ENCODE data around the gene PPARA. TPM values are rescaled to one million over a fixed set of nuclear protein-coding genes. Genes with fewer than 3 reads are reported as not detected.
"Not testable (repeated sequence)": the region's sequence is repeated elsewhere in the genome, so short reads cannot be mapped to it uniquely, and the experiment has no call there.

The PPARA gene
- total RNA-seq, 1 donor from 2014 or later, result 101 TPM

GRCh38 chr22:46193898-46194310, 43.6 kb downstream of the PPARA start:
- intact Hi-C loops (cut with micrococcal nuclease), result no loop called here
- H3K4me1 ChIP-seq, result peaks cover 51% of the 10 kb centered on the region
- TF ChIP-seq CTCF (IDR thresholded peaks at IDR 0.05; ENCODE audit: borderline replicate concordance), result no peak

DNA sequence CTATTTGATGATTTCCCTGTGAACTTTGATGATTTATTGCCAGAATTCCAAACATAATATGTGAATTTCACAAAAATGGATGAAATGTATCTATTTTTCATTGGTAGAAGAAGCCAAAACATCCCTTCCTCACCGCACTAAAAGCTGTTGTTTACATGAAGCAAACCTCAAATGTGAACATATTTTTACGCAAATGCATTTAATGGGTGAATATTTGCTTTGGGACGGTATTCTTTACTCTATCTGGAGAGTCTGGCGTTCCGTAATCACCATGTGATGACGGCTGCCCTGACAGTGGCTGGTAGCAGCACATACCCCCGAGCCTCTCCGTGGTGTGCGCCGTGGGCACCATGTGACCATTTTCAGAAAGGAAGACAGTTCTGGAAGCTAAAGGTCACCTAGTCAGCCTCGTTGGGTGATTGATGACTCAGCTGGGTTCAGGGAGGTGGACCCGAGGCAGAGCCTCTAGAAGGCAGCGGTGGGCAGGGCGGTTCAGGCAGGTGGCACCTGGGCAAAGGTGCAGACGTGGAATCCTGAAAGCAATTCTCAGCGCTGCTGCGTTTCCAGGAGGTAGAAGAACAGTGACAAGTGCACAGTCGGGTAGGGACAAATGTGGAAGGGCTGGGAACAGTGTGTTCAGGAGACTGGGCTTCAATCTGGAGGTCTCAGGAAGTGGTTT, 45.3 kb downstream of the PPARA start:
- intact Hi-C loops (cut with micrococcal nuclease), result no loop called here
- peaks cover 34% of the 10 kb centered on the region for H3K36me3 ChIP-seq
- H3K4me3 ChIP-seq, result no peak overlapping the region
- no peaks in the 10 kb centered on the region for H3K27me3 ChIP-seq (ENCODE audit: low read depth)
- H3K4me1 ChIP-seq, result peaks cover 49% of the 10 kb centered on the region
- no peak for TF ChIP-seq CTCF (IDR thresholded peaks at IDR 0.05; ENCODE audit: borderline replicate concordance)
- peak overlapping the region; percentile 90 for H3K27ac ChIP-seq (replicated peaks)
- DNase-seq, result no peak
- peaks cover 5% of the 10 kb centered on the region for H3K9me3 ChIP-seq (replicated peaks)

More at GRCh38 chr22:46193898-46194310, 43.6 kb downstream of the PPARA start:
- Histone ChIP-seq H3K4me3 (no peak overlapping the region), H3K36me3 (peaks cover 19% of the 10 kb centered on the region), H3K9me3 (replicated peaks) (peaks cover 5% of the 10 kb centered on the region), H3K27ac (replicated peaks) (peak overlapping the region; percentile 90), H3K27me3 (ENCODE audit: low read depth) (no peaks in the 10 kb centered on the region)
- no peak for DNase-seq

DNA sequence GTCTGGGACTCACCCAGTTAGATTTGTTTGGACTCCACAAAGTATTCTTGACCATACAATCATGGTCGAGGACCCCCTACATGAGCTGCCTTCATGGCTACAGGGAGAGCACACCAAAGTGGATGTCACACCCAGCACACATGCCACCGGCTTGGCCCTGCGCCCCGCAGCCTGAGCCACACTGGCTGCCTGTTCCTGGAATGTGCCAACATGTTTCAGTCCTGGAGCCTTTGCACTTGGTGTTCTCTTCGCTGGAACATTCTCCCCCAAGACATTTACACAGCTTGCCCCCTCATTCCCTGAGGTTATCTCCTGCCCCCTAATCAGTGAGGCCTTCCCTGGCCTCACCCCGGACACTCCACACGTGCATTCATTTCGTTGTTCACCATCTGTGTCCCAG, 46.0 kb downstream of the PPARA start:
- H3K36me3 ChIP-seq, result peaks cover 39% of the 10 kb centered on the region
- peak overlapping the region; percentile 90 for H3K27ac ChIP-seq (replicated peaks)
- no peak for TF ChIP-seq CTCF (IDR thresholded peaks at IDR 0.05; ENCODE audit: borderline replicate concordance)

GRCh38 chr22:46198274-46198673, 47.9 kb downstream of the PPARA start:
- no peak overlapping the region for H3K27ac ChIP-seq (replicated peaks)
- H3K27me3 ChIP-seq (ENCODE audit: low read depth), result no peaks in the 10 kb centered on the region
- H3K36me3 ChIP-seq, result peaks cover 36% of the 10 kb centered on the region
- intact Hi-C loops (cut with micrococcal nuclease), result no loop called here
- no peak for TF ChIP-seq CTCF (IDR thresholded peaks at IDR 0.05; ENCODE audit: borderline replicate concordance)
- no peak overlapping the region for H3K4me3 ChIP-seq
- DNase-seq, result no peak
- H3K4me1 ChIP-seq, result peaks cover 54% of the 10 kb centered on the region
- H3K9me3 ChIP-seq (replicated peaks), result no peaks in the 10 kb centered on the region

More for the DNA sequence above, 46.0 kb downstream of the PPARA start:
- intact Hi-C loops (cut with micrococcal nuclease), result no loop called here
- H3K4me1 ChIP-seq, result peaks cover 51% of the 10 kb centered on the region
- peak; percentile 79 for DNase-seq
- no peak overlapping the region for H3K4me3 ChIP-seq
- H3K9me3 ChIP-seq (replicated peaks), result peaks cover 5% of the 10 kb centered on the region
- H3K27me3 ChIP-seq (ENCODE audit: low read depth), result no peaks in the 10 kb centered on the region

- H3K27me3 ChIP-seq (ENCODE audit: low read depth); intact Hi-C loops (cut with micrococcal nuclease); H3K27ac ChIP-seq (replicated peaks); DNase-seq; H3K9me3 ChIP-seq (replicated peaks); H3K4me3 ChIP-seq: not testable (repeated sequence)
- peaks cover 41% of the 10 kb centered on the region for H3K36me3 ChIP-seq
- H3K4me1 ChIP-seq, result peaks cover 49% of the 10 kb centered on the region
Observed at GRCh38 chr22:46198806-46199205, 48.5 kb downstream of the PPARA start.

DNA sequence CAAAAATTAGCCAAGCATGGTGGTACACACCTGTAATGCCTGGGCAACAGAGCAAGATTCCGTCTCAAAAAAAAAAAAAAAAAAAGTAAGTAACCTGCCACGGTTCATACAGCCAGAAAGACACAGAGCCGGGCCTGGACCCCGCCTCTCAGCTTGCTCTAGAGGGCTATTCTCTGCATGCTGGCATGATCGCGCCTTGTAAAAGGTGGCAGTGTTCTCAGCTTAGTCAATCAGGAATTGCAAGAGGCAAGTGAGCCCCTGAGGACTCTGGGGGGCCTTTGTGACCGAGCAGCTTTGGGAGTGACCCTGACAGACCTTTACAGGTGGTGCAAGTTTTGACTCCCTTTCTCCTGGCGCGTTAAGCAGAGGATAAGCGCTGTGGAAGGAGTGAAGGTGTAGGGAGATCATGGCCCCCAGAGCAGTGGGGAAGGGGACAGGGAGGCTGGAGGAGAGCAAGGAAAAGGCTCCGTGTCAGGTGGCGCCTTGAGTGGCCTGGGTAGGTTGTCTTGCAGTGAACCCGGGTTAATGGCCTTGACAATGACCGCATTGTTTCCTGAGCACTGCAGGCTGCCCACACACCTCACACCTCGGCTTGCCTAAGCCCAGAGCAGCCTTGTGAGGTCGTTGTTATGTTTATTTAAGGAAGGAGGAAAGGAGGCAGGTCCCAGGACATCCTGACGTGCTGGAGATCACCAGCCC, 50.9 kb downstream of the PPARA start:
- H3K4me1 ChIP-seq, result peaks cover 26% of the 10 kb centered on the region
- H3K27me3 ChIP-seq (ENCODE audit: low read depth), result no peaks in the 10 kb centered on the region
- peak overlapping the region; percentile 54 for H3K27ac ChIP-seq (replicated peaks)
- no peak for TF ChIP-seq CTCF (IDR thresholded peaks at IDR 0.05; ENCODE audit: borderline replicate concordance)
- H3K36me3 ChIP-seq, result peaks cover 63% of the 10 kb centered on the region
- peaks cover 7% of the 10 kb centered on the region for H3K9me3 ChIP-seq (replicated peaks)
- intact Hi-C loops (cut with micrococcal nuclease), result no loop called here
- no peak for DNase-seq
- H3K4me3 ChIP-seq, result no peak overlapping the region

All from left ventricle myocardium inferior (tissue), 1 donor.